Vagina (tissue), 2 donors: Measurements from ENCODE around the gene SMIM1. TPM values are rescaled to one million over a fixed set of nuclear protein-coding genes. Genes with fewer than 3 reads are reported as not detected.

Experiments used
- DNase-seq, 2 donors: peaks; one replicate each; pipeline ENCODE4 v3.0.0-alpha.2; 2017; ENCODE audit errors: extremely low spot score in 2 of 2
- H3K27ac ChIP-seq: fragments of 200-600 bp; sonication (generic); one replicate; pipeline ENCODE4 v1.5.1; 2019
- H3K27me3 ChIP-seq: fragments of 200-600 bp; sonication (generic); one replicate; pipeline ENCODE4 v1.5.1; 2019
- H3K36me3 ChIP-seq, 2 donors: fragments of 200-600 bp; sonication (generic); one replicate each; pipeline ENCODE4 v1.5.1; 2017 to 2019
- H3K4me1 ChIP-seq: fragments of 200-600 bp; sonication (generic); one replicate; pipeline ENCODE4 v1.5.1; 2019
- H3K4me3 ChIP-seq, 2 donors: fragments of 200-600 bp; sonication (generic); 1 replicate in 1 of 2; 2 replicates in 1 of 2; pipeline ENCODE4 v1.5.1; 2016 to 2019
- H3K9me3 ChIP-seq: fragments of 200-600 bp; sonication (generic); one replicate; pipeline ENCODE4 v1.5.1; 2019
- CTCF ChIP-seq, 3 experiments: fragments of 450-650 bp in 2 of 3; fragments of 200-600 bp in 1 of 3; sonication (generic) in 1 of 3; IDR thresholded peaks; one replicate each; pipeline ENCODE4 v1.5.1; 2017 to 2019; ENCODE audit warnings: antibody characterized with exemption in 3 of 3, mild to moderate bottlenecking in 2 of 3, moderate library complexity in 2 of 3
- POLR2A ChIP-seq, 2 donors: fragments of 450-650 bp; IDR thresholded peaks; one replicate each; pipeline ENCODE4 v1.6.1; 2017; ENCODE audit warnings: antibody characterized with exemption in 2 of 2, mild to moderate bottlenecking in 2 of 2, moderate library complexity in 2 of 2
- POLR2AphosphoS5 ChIP-seq, 2 donors: sonication (generic); formaldehyde crosslinking; IDR thresholded peaks; one replicate each; pipeline ENCODE4 v1.9.0; 2017; ENCODE audit warnings: antibody characterized with exemption in 2 of 2, mild to moderate bottlenecking in 2 of 2, low read depth in 1 of 2; ENCODE audit not compliant: insufficient read depth in 1 of 2
- intact Hi-C: fragments of 100-400 bp; cut with DNase I; formaldehyde crosslinking; loops from one replicate; pipeline ENCODE4 v1.15.1; 2023
- total RNA-seq: library from RNA; depleted of rRNA; stranded (reverse); fragments of >200 nt; gene quantifications from one replicate; pipeline ENCODE4 v1.2.3, GENCODE V29; 2016

Gene SMIM1
- total RNA-seq, 1 donor from 2014 or later: not detected

GRCh38 chr1:3777078-3777547 is 4.6 kb downstream of the SMIM1 start:
- intact Hi-C loops: no loop called here
- H3K4me1 ChIP-seq: peaks cover 42% of the 10 kb centered on the region
- TF ChIP-seq POLR2AphosphoS5 (IDR thresholded peaks at IDR 0.05; ENCODE audit: insufficient read depth in 1 of 2, low read depth in 1 of 2): no peak
- TF ChIP-seq POLR2A (IDR thresholded peaks at IDR 0.05): no peak
- no peak for TF ChIP-seq CTCF (IDR thresholded peaks at IDR 0.05)
- no peak overlapping the region for H3K4me3 ChIP-seq
- H3K36me3 ChIP-seq: peaks cover 0 to 32% of the 10 kb centered on the region in 2 donors
- H3K27me3 ChIP-seq: no peaks in the 10 kb centered on the region
- no peak overlapping the region for H3K27ac ChIP-seq
- H3K9me3 ChIP-seq: no peaks in the 10 kb centered on the region
- DNase-seq: no peak

- no peaks in the 10 kb centered on the region for H3K9me3 ChIP-seq
- H3K4me1 ChIP-seq: peaks cover 36% of the 10 kb centered on the region
- intact Hi-C loops: no loop called here
- no peaks in the 10 kb centered on the region for H3K27me3 ChIP-seq
- DNase-seq: no peak
- peaks cover 0 to 40% of the 10 kb centered on the region in 2 donors for H3K36me3 ChIP-seq
- no peak overlapping the region for H3K27ac ChIP-seq
- no peak overlapping the region for H3K4me3 ChIP-seq
- TF ChIP-seq POLR2AphosphoS5 (IDR thresholded peaks at IDR 0.05; ENCODE audit: insufficient read depth in 1 of 2, low read depth in 1 of 2): no peak
- no peak for TF ChIP-seq CTCF (IDR thresholded peaks at IDR 0.05)
- no peak for TF ChIP-seq POLR2A (IDR thresholded peaks at IDR 0.05)
Observed at GRCh38 chr1:3777647-3778589, 5.4 kb downstream of the SMIM1 start.

- no peak for DNase-seq
- H3K27ac ChIP-seq: no peak overlapping the region
- H3K4me3 ChIP-seq: no peak overlapping the region
- no peaks in the 10 kb centered on the region for H3K9me3 ChIP-seq
- H3K36me3 ChIP-seq: peaks cover 0 to 48% of the 10 kb centered on the region in 2 donors
- no peak for TF ChIP-seq CTCF (IDR thresholded peaks at IDR 0.05)
- TF ChIP-seq POLR2AphosphoS5 (IDR thresholded peaks at IDR 0.05; ENCODE audit: insufficient read depth in 1 of 2, low read depth in 1 of 2): no peak
- TF ChIP-seq POLR2A (IDR thresholded peaks at IDR 0.05): no peak
- H3K27me3 ChIP-seq: no peaks in the 10 kb centered on the region
- intact Hi-C loops: no loop called here
- H3K4me1 ChIP-seq: peaks cover 28% of the 10 kb centered on the region
Observed at GRCh38 chr1:3778590-3779264, 6.2 kb downstream of the SMIM1 start.

- Histone ChIP-seq H3K27ac (no peak overlapping the region), H3K27me3 (no peaks in the 10 kb centered on the region), H3K36me3 (peaks cover 0 to 55% of the 10 kb centered on the region in 2 donors), H3K4me3 (no peak overlapping the region), H3K4me1 (peaks cover 21% of the 10 kb centered on the region), H3K9me3 (no peaks in the 10 kb centered on the region)
- intact Hi-C loops: no loop called here
- DNase-seq: no peak
- no peak for TF ChIP-seq POLR2A (IDR thresholded peaks at IDR 0.05)
- TF ChIP-seq CTCF (IDR thresholded peaks at IDR 0.05): no peak
- TF ChIP-seq POLR2AphosphoS5 (IDR thresholded peaks at IDR 0.05; ENCODE audit: insufficient read depth in 1 of 2, low read depth in 1 of 2): no peak
Observed at GRCh38 chr1:3779265-3779911, 6.8 kb downstream of the SMIM1 start.
